Islet of Langerhans (tissue), 1 donor: Measurements from ENCODE around the gene SLC2A4.
"Not testable (repeated sequence)": the region's sequence is repeated elsewhere in the genome, so short reads cannot be mapped to it uniquely, and the experiment has no call there.

Experiments
- FAIRE-seq: peaks from one replicate; lab custom pipeline; 2011; peaks lifted over from hg19 to GRCh38; lab: Jason Lieb, UNC

The SLC2A4 gene

DNA sequence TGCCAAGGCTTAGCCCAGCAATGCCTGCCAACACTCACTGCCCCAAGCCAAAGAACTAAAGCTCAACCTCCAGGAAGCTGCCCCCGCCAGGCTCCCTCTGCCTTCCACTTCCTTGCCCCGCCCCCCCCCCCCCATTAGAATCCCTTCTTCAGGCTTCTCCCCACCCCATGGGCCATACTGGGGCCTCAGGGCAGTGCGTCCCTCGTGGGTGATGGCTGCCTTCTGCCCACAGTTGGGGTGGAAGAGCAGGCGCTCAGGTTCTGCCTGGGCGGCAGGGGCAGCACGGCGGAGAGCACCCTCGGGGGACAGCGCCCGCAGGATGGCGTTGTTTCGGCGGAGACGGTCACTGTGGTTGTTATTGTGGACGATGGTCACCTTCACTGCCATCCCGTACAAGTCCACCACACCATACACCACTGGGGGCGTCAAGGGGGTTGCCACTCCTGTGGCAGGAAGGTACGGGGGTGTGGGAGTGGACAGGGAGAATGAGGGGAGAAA lies 43.6 kb downstream of the SLC2A4 start:
- FAIRE-seq, result no peak

DNA sequence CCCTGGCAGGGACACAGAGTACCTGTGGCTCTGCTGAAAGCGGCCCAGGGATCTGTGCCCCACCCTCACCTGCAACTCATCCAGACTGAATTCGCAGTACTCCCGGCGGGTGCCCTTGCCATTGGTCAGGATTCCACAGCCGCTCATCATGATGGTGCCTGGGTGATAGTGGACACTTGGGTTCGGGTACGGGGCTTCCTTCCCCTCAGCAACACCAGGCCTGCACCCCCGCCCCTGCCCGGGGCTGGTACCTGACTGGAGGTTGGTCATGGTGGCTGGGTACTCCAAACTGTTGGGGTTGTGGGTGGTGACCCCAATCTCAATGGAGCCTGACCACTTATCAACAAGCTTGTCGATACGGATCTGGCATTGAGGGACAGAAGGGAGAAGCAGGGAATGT lies 44.7 kb downstream of the SLC2A4 start:
- FAIRE-seq, result no peak

DNA sequence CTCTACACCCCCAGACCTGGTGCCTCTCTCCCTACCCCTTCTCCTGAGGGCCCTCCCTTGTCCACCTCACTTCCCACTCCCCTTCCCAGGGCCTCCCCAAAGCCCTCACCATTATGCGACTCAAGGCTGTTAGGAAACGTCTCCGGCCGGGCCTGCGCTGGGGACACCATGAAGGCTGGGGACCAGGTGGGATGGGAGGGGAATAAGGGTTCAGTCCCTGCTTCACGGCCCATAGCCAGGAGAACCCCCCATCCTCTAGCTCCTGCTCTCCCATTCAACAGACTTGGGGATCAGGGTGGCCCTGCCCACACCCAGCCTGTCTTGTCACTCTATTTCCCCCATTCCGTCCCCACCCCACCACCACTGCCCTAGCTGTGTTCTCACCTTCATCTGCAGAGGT lies 45.5 kb downstream of the SLC2A4 start:
- no peak for FAIRE-seq

DNA sequence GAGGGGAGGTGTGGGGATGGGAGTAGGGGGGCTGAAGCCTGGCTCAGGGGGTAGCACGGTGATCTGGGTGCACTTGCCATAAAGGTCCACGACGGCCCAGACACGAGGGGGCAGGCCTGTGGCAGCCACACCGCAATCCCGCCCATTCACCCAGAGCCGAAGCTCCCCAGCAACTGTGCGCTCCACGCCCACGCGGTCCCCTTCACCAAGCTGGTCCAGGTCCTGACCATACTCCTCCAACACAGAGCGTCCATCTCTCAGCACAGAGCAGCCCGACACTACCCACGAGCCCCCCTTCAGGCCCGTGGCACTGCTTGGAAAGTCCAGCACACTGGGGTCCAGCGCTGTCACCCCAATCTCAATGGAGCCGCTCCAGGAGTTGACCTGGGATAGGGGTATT lies 46.0 kb downstream of the SLC2A4 start:
- no peak for FAIRE-seq

DNA sequence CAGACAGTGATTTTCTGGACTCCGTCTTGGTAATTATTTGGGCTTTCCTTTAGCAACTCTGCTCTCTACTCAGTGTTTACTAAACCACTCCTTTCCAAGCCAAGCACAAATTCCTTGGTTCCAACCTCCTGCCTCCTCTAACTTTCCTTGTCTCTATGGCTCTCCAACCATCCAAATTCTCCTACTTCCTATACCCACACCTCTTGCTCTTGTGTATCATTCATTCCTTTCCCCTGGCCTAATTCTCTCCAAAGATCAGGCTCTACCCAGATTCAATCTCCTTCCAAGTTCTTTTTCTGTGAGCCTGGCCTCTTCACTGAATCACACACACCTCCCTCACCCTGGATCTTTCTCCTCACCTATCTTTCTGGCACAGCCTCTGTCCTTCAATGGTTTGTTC lies 46.5 kb downstream of the SLC2A4 start:
- no peak for FAIRE-seq

DNA sequence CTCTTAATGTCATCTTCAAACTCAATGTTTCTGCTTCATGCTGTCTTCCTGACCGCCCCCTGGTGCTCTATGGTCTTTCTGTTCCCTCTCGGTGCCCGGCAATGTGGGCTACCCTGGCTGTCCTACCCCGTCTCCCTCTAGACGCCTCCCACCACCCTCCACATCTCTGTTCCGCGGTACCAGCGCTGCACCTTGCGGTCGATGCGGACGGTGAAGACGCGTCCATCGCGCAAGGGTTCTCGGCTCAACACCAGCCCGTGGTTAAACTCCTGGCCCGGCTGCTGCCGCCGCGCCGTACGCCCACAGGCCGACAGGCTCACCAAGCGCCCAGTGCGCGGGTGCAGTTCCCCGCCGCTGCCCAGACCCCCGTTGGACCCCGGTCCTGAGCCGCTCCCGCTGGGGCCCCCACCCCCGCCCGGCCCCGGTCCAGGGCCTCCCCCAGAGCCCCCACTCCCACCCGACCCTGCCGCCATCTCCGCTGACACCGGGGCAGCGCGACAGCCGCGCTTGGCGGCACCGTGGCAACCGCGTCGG lies 47.4 kb downstream of the SLC2A4 start, which contains the start of gene NEURL4:
Gene NEURL4 (minus strand): TSS at position 496 of the 534 bp plus-strand sequence. CDS start 23 bp downstream, at position 473.
- FAIRE-seq, result no peak

DNA sequence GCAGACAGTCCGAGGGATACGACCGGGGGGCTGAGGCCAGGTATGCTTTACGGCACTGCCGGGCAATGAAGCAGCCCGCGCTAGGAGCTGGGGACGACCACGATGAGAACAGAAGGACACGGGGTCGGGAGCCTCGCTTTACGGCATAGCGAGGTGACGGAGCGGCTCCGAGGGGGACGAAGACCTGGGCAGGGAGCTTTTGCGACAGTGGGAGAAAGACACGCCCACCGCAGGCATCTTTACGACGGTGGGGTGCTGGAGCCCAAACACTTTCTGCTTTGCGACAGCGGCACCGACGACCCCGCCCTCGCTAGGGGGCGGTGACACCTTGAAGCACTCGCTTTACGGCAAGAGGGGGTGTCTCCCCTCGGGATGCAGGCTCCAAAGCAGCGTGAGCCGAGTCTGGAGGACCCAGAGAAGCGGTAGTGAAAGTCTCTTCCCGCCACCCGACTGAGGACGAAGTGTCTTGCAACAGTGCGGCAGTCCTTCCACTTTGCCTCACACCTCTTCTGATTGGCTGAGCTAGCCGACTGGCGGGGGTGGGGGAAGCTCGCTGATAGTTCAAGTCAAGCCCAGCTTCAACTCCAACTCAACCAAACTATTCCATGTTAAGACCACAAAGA lies 48.0 kb downstream of the SLC2A4 start:
- FAIRE-seq, result peak; percentile 87

DNA sequence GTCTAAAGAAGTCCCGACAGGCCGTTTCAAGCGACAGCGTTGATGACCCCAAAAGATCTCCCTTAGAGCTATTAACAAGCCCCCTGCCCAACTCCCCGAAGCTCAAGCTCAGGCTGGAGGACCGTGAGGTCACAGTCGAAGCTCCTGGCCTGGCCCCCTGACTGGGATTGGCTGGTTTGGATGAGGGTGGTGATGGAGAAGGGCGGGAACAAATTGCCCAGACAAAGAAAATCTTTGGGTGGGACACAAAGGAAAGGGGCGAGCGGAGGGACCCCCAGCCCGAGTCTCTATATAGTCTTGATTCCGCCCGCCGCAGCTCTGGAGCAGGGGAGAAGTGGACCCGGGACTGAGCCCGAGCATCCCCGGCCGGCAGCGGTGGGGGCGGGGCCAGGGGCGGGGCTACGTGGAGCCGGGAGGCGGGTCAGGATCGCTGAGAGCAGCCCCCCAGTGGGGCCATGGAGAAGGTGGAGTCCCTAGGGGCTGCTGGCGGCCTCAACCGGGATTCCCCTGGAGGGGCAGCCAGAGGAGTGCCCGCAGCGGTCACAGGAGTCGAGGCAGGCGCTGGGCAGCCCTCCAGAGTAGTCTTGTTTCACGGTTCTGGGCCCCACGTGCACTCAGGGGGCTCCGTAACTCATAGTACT lies 48.6 kb downstream of the SLC2A4 start:
- no peak for FAIRE-seq

DNA sequence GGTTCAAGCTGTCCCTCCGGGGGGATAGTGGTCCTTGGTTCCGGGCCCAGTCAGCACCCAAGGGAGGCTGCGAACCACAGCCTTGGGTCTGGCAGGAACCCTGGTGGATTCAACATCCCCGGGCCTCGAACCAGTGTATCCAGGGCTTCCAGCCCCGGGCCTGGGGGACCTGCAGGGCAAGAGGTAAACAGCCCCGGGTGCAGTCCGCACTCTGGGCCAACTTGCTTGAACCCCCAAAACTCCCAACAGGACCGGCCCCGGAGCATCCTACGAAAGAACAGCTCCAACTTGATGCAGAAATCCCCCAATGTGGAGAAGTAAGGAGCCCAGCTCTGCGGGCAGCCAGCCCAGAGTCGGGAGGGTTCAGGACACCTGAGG lies 49.1 kb downstream of the SLC2A4 start:
- no peak for FAIRE-seq

DNA sequence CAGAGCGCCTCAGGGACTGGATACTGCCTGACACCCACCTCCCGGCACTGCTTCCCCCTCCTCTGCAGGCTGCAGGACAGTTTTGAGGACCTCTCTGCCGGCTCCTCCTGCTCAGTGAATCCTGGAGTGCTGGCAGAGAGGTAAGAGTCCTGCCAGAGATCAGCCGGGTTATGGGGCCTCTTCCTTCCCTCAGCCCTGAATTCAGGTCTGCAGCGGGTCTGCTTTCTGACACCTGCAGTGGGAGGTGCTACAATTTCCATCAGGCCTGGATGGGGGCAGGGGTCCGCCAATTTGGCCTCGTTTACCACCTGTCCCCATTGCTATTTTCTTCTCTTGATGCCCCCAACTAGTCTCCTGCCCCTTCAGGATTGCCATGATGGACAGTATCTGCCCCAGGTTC lies 50.6 kb downstream of the SLC2A4 start:
- no peak for FAIRE-seq

DNA sequence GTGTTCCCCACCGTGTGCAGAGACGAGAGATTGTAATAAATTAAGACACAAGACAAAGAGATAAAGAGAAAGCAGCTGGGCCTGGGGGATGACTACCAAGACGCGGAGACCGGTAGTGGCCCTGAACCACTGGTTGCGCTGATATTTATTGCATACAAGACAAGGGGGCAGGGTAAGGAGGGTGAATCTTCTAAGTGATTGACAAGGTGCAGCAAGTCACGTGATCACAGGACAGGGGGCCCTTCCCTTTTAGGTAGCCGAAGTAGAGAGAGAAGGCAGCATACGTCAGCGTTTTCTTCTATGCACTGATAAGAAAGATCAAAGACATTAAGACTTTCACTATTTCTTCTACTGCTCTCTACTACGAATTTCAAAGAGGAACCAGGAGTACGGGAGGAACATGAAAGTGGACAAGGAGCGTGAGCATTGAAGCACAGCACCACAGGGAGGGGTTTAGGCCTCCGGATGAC lies 51.1 kb downstream of the SLC2A4 start:
- FAIRE-seq, result not testable (repeated sequence)

DNA sequence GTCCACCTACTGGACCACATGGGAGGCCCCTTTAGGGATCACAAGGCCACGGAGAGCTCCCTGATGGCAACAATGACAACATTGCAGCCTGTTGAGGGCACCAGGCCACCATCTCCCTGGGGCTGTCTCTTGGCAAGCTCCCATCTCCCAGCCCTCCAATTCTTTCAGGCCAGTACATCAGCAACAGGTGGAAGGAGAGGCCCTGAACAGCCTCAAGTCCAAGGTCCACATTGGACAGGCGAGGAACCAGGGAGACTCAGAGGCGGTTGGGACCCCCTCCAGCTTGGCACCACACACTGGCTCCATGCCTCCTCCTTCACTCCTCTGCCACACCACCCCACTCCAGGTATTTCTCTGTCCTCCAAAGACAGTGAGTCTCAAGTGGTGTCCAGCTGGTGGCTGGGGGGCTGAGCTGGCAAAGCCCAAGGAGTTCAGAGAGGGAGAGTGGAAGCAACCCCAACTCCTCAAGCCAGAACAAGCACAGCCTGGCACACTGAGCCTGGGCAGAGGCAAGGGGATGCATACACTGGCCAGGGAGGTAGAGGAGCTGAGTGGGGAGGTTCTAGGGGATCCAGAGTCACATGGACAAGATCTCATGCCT lies 53.5 kb downstream of the SLC2A4 start:
- no peak for FAIRE-seq

DNA sequence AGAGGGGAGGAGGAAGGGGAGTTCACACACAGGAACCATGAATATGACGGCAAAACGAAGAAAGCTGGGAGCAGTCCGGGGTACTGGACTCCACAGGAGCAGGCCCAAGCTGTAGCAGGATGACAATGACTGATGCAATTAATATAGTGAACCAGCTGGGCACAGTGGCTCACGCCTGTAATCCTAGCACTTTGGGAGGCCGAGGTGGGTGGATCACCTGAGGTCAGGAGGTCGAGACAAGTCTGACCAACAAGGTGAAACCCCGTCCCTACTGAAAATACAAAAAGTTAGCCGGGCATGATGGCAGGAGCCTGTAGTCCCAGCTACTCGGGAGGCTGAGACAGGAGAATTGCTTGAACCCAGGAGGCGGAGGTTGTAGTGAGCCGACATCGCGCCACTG lies 54.2 kb downstream of the SLC2A4 start:
- not testable (repeated sequence) for FAIRE-seq

DNA sequence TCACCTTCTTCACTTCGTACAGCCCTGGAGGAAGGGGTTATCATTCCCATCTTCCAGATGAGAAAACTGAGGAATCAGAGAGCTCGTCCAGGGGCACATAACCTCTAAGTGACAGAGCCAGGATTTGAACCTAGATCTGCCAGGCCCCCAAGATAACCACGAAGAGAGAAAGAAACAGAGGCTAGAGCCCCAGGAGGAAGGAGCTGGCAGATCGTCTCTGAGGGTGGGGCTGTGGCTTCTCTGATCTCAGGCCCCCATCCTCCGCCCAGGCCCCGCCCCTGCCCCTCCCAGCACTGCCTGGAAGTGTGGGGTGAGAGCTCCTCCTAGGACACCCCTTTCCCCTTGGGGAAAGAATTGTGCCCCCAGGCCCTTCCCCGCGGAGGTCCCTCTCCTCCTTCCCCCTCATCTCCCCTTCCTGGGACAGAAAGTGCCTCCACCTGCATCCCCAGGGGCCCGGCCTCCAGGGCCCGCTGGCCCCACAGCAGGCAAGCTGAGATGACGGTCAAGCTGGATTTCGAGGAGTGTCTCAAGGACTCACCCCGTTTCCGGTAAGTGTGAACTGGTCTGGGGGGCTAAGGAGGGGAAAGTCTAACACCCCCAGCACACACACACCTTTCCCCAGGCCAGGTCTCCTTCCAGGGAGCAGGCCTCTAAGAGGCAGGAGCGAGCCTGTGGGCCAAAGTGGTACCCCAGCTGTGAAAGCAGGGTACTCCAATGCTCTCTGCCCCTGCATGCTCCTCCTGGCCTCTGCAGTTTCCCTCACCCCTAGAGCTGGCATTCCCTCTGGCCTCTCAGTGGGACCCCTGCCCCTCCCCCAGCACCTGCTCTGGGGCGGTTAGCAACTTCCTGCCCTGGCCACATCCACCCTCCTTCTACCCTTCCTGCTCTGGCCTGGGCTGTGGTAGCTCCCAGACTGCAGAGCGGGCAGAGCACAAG lies 55.0 kb downstream of the SLC2A4 start, which contains the start of gene ACAP1:
Gene ACAP1 (plus strand): TSS at position 290 of the 936 bp plus-strand sequence. CDS start 206 bp downstream, at position 496.
- no peak for FAIRE-seq

DNA sequence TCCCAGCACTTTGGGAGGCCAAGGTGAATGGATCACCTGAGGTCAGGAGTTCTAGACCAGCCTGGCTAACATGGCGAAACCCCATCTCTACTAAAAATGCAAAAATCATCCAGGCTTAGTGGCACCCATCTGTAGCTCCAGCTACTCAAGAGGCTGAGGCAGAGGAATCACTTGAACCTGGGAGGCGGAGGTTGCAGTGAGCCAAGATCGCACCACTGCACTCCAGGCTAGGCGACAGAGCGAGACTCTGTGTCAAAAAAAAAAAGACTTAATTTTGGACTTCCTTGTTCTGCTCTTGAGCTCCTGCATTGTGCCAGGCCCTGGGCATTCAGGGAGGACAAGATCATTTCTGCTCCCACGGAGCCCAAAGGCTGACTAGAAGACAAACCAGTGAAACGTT lies 56.1 kb downstream of the SLC2A4 start:
- not testable (repeated sequence) for FAIRE-seq
